ENCODE measurements around the gene WDR11. TPM values are rescaled to one million over a fixed set of nuclear protein-coding genes. Genes with fewer than 3 reads are reported as not detected.
A peak's percentile ranks its signal among the peaks of the same experiment; 100 is the strongest.

The WDR11 gene
- 51.4 TPM for total RNA-seq
- long read RNA-seq, full-length matches to known transcripts = 7 of 20 reads
- long read RNA-seq, partial matches to known transcripts = 5 of 20 reads
- long read RNA-seq, other reads (novel, unspliced or antisense) = 8 of 20 reads

- TF ChIP-seq CTCF (IDR thresholded peaks at IDR 0.05) = no peak
These were observed at the start of gene WDR11 for GRCh38 chr10:120850911-120851865. WDR11 (plus strand) TSS chr10:120851362; CDS start chr10:120851421, 59 bp downstream.

GRCh38 chr10:120802935-120803334 lies 48.2 kb upstream of the WDR11 start:
- H3K9me3 ChIP-seq = no peaks in the 10 kb centered on the region
- intact Hi-C loops (cut with DNase I) = no loop called here
- H3K36me3 ChIP-seq = no peaks in the 10 kb centered on the region
- no peaks in the 10 kb centered on the region for H3K27me3 ChIP-seq (ENCODE audit: low read depth)
- no peak for ATAC-seq
- no peak overlapping the region for H3K27ac ChIP-seq
- DNase-seq = no peak
- no peak for TF ChIP-seq CTCF (IDR thresholded peaks at IDR 0.05)
- no peaks in the 10 kb centered on the region for H3K4me1 ChIP-seq
- no peak overlapping the region for H3K4me3 ChIP-seq

More at GRCh38 chr10:120850911-120851865, at the start of gene WDR11:
- Histone ChIP-seq H3K4me1 (peaks cover 32% of the 10 kb centered on the region), H3K27ac (peak within 1 kb of the TSS; percentile 91), H3K4me3 (peak within 1 kb of the TSS; percentile 94), H3K9me3 (no peaks in the 10 kb centered on the region), H3K36me3 (peaks cover 16% of the 10 kb centered on the region), H3K27me3 (ENCODE audit: low read depth) (no peaks in the 10 kb centered on the region)
- ATAC-seq = peak; percentile 100
- intact Hi-C loops (cut with DNase I) = no loop called here
- peak; percentile 94 for DNase-seq

GRCh38 chr10:120803972-120804371 lies 47.2 kb upstream of the WDR11 start:
- H3K4me3 ChIP-seq = no peak overlapping the region
- DNase-seq = no peak
- H3K27ac ChIP-seq = no peak overlapping the region
- no peaks in the 10 kb centered on the region for H3K27me3 ChIP-seq (ENCODE audit: low read depth)
- H3K4me1 ChIP-seq = no peaks in the 10 kb centered on the region
- no peak for TF ChIP-seq CTCF (IDR thresholded peaks at IDR 0.05)
- no peaks in the 10 kb centered on the region for H3K36me3 ChIP-seq
- ATAC-seq = no peak
- no peaks in the 10 kb centered on the region for H3K9me3 ChIP-seq
- intact Hi-C loops (cut with DNase I) = no loop called here

GRCh38 chr10:120805014-120805812 lies 45.9 kb upstream of the WDR11 start:
- Histone ChIP-seq H3K27ac (no peak overlapping the region), H3K36me3 (no peaks in the 10 kb centered on the region), H3K4me1 (no peaks in the 10 kb centered on the region), H3K4me3 (no peak overlapping the region), H3K9me3 (no peaks in the 10 kb centered on the region), H3K27me3 (ENCODE audit: low read depth) (no peaks in the 10 kb centered on the region)
- ATAC-seq (no peak), DNase-seq (no peak)
- intact Hi-C loops (cut with DNase I) = no loop called here
- TF ChIP-seq CTCF (IDR thresholded peaks at IDR 0.05) = no peak

GRCh38 chr10:120806081-120806480 lies 45.1 kb upstream of the WDR11 start:
- no peaks in the 10 kb centered on the region for H3K9me3 ChIP-seq
- no peaks in the 10 kb centered on the region for H3K36me3 ChIP-seq
- TF ChIP-seq CTCF (IDR thresholded peaks at IDR 0.05) = no peak
- no peak for DNase-seq
- H3K4me1 ChIP-seq = no peaks in the 10 kb centered on the region
- no peak overlapping the region for H3K4me3 ChIP-seq
- H3K27ac ChIP-seq = no peak overlapping the region
- H3K27me3 ChIP-seq (ENCODE audit: low read depth) = no peaks in the 10 kb centered on the region
- intact Hi-C loops (cut with DNase I) = no loop called here
- no peak for ATAC-seq

All from lower lobe of right lung (tissue), 2 donors.